GM21360 (cell line): ENCODE measurements around the gene FAM156A.
"Not testable (repeated sequence)": the region's sequence is repeated elsewhere in the genome, so short reads cannot be mapped to it uniquely, and the experiment has no call there.

Experiments used
- ATAC-seq: cut with Tn5 transposase; IDR thresholded peaks from one replicate; pipeline ENCODE4 v1.9.1; 2021; ENCODE audit warnings: mild to moderate bottlenecking, moderate library complexity; ENCODE audit not compliant: unreplicated experiment

The FAM156A gene

GRCh38 chrX:52966993-52967738, 8.8 kb upstream of the FAM156A start:
- not testable (repeated sequence) for ATAC-seq

- peak; percentile 14 for ATAC-seq
Measured at GRCh38 chrX:52958961-52959360, 643 bp upstream of the FAM156A start.

- not testable (repeated sequence) for ATAC-seq
Measured at GRCh38 chrX:52949884-52950283, 8.4 kb downstream of the FAM156A start.

- not testable (repeated sequence) for ATAC-seq
Measured at GRCh38 chrX:52949325-52949724, 9.0 kb downstream of the FAM156A start.

GRCh38 chrX:52948265-52948664, 10.1 kb downstream of the FAM156A start:
- ATAC-seq = not testable (repeated sequence)

- ATAC-seq = not testable (repeated sequence)
Measured at GRCh38 chrX:52947501-52947900, 10.8 kb downstream of the FAM156A start.

- ATAC-seq = not testable (repeated sequence)
Measured at GRCh38 chrX:52945838-52946494, 12.4 kb downstream of the FAM156A start.

GRCh38 chrX:52941728-52942127, 16.6 kb downstream of the FAM156A start:
- not testable (repeated sequence) for ATAC-seq

- ATAC-seq = not testable (repeated sequence)
Measured at GRCh38 chrX:52940704-52941103, 17.6 kb downstream of the FAM156A start.

GRCh38 chrX:52935470-52935784, 22.9 kb downstream of the FAM156A start:
- ATAC-seq = not testable (repeated sequence)

- peak; percentile 96 for ATAC-seq
Measured at GRCh38 chrX:52934704-52935469, 23.4 kb downstream of the FAM156A start.

GRCh38 chrX:52933976-52934703, 24.2 kb downstream of the FAM156A start:
- peak; percentile 19 for ATAC-seq

GRCh38 chrX:52933213-52933612, 25.1 kb downstream of the FAM156A start:
- no peak for ATAC-seq

GRCh38 chrX:52930214-52930613, 28.1 kb downstream of the FAM156A start:
- not testable (repeated sequence) for ATAC-seq

- peak; percentile 50 for ATAC-seq
Measured at GRCh38 chrX:52923781-52924241, 34.5 kb downstream of the FAM156A start.

GRCh38 chrX:52914704-52915103, 43.6 kb downstream of the FAM156A start:
- ATAC-seq = not testable (repeated sequence)

- ATAC-seq = not testable (repeated sequence)
Measured at GRCh38 chrX:52913681-52914080, 44.6 kb downstream of the FAM156A start.

GRCh38 chrX:52909313-52909969, 48.9 kb downstream of the FAM156A start:
- not testable (repeated sequence) for ATAC-seq

- ATAC-seq = not testable (repeated sequence)
Measured at GRCh38 chrX:52907900-52908299, 50.4 kb downstream of the FAM156A start.

- not testable (repeated sequence) for ATAC-seq
Measured at GRCh38 chrX:52907137-52907536, 51.2 kb downstream of the FAM156A start.
